ENCODE measurements around the gene UACA. TPM values are rescaled to one million over a fixed set of nuclear protein-coding genes. Genes with fewer than 3 reads are reported as not detected.

The UACA gene
- total RNA-seq, 4 donors from 2014 or later: 35.9 to 78.9 (median 50.5) TPM

- no peak overlapping the region for H3K27ac ChIP-seq
- no peak for ATAC-seq
These were observed 112.6 kb downstream of the UACA start for GRCh38 chr15:70650567-70651302.

DNA sequence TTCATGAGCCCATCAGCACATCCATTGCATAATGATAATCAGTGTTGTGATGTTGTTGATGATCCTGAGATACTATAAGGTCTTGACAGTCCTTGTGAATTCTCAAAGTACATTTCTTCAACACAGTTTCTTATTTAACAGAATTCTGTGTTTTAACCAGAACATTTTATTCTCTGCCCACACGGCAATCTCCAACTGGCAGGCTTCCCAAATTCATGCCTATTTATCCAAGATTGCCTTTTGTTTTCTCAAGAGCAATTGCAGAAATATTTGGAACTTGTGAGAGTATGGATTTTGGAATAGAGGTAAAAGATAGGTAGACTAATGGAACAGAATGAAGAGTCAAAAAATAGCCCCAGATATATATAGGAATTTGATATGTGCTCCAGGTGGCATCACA is 116.0 kb downstream of the UACA start:
- Histone ChIP-seq H3K4me1 (no peaks in the 10 kb centered on the region), H3K27ac (no peak overlapping the region), H3K9me3 (no peaks in the 10 kb centered on the region), H3K4me3 (no peak overlapping the region), H3K27me3 (no peaks in the 10 kb centered on the region), H3K36me3 (no peaks in the 10 kb centered on the region)
- 60 to 71% methylated on average over 1 of the region's 1 CpG for WGBS, 2 donors (ENCODE audit: low coverage in 1 of 2)
- TF ChIP-seq EP300 (IDR thresholded peaks at IDR 0.05) (no peak), POLR2AphosphoS5 (IDR thresholded peaks at IDR 0.05) (no peak), CTCF (IDR thresholded peaks at IDR 0.05) (no peak), POLR2A (IDR thresholded peaks at IDR 0.05) (no peak)
- no peak for ATAC-seq

More at GRCh38 chr15:70650567-70651302, 112.6 kb downstream of the UACA start:
- WGBS, 2 donors (ENCODE audit: low coverage in 1 of 2): 86 to 88% methylated on average over 9 to 10 of the region's 10 CpGs
- H3K9me3 ChIP-seq: no peaks in the 10 kb centered on the region
- no peaks in the 10 kb centered on the region for H3K4me1 ChIP-seq
- no peaks in the 10 kb centered on the region for H3K27me3 ChIP-seq
- peaks cover 0 to 20% of the 10 kb centered on the region in 2 donors for H3K36me3 ChIP-seq
- no peak overlapping the region for H3K4me3 ChIP-seq
- TF ChIP-seq POLR2A (IDR thresholded peaks at IDR 0.05) (no peak), POLR2AphosphoS5 (IDR thresholded peaks at IDR 0.05) (no peak), EP300 (IDR thresholded peaks at IDR 0.05) (no peak), CTCF (IDR thresholded peaks at IDR 0.05) (no peak)

DNA sequence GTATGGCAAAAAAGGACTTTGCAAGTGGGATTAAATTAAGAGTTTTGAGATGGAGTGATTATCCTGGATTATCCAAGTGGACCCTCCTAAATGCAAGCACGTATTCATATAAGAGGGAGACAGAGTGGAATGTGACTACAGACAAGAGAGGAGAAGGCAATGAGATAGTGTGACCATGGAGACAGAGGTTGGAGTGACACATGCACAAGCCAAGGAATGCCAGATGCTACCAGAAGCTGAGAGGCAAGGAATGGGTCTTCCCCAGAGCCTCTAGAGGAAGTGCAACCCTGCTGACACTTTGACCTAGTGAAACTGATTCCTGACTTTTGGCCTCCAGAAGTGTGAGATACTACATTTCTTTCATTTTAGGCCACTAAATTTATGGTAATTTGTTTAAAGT is 117.2 kb downstream of the UACA start:
- no peak for ATAC-seq
- TF ChIP-seq POLR2A (IDR thresholded peaks at IDR 0.05) (no peak), EP300 (IDR thresholded peaks at IDR 0.05) (no peak), CTCF (IDR thresholded peaks at IDR 0.05) (no peak), POLR2AphosphoS5 (IDR thresholded peaks at IDR 0.05) (no peak)

GRCh38 chr15:70643783-70644125 is 119.6 kb downstream of the UACA start:
- WGBS, 2 donors (ENCODE audit: low coverage in 1 of 2): 63% methylated on average over 1 of the region's 1 CpG; no CpG with 5 or more reads in 1 of the 2 donors
- no peaks in the 10 kb centered on the region for H3K9me3 ChIP-seq
- ATAC-seq: no peak
- H3K4me3 ChIP-seq: no peak overlapping the region
- TF ChIP-seq CTCF (IDR thresholded peaks at IDR 0.05) (no peak), POLR2AphosphoS5 (IDR thresholded peaks at IDR 0.05) (no peak)
- H3K4me1 ChIP-seq: no peaks in the 10 kb centered on the region
- no peaks in the 10 kb centered on the region for H3K27me3 ChIP-seq
- no peak overlapping the region for H3K27ac ChIP-seq
- H3K36me3 ChIP-seq: no peaks in the 10 kb centered on the region

More for the DNA sequence above, 117.2 kb downstream of the UACA start:
- no peaks in the 10 kb centered on the region for H3K9me3 ChIP-seq
- no peaks in the 10 kb centered on the region for H3K4me1 ChIP-seq
- no peak overlapping the region for H3K4me3 ChIP-seq
- H3K27ac ChIP-seq: no peak overlapping the region
- 85 to 88% methylated on average over 1 of the region's 1 CpG for WGBS, 2 donors (ENCODE audit: low coverage in 1 of 2)
- no peaks in the 10 kb centered on the region for H3K27me3 ChIP-seq
- no peaks in the 10 kb centered on the region for H3K36me3 ChIP-seq

DNA sequence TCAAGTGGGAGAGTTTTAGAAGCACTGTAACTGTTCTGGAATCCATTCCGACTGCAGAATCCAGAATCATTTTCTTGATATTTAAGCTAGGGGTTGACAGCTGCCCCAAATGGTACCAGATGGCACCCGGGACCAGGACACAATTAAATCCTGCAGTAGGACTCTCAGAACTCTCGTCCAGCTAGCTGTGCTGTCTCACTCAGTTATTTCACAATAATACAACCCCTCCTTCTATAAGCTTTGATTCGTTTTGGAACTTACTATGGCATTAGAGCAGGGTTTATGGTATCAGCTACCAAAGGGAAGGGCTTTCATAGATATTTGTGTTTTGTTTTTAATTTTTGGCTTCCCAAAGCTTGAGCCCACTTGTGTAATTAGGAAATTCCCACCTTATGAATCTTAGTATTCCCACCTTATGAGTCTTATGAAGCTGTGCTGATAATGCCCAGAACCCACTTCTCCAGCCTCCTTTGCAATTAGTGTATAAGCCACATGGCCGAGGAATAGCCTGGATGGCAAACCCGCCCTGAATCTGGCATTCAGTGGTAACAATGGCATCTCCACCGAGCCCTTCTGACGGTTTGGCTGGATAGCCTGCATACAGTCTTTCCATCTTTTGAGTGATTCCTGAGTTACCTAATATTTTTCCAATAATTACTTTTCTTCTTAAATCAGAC is 120.1 kb downstream of the UACA start:
- no peaks in the 10 kb centered on the region for H3K9me3 ChIP-seq
- H3K36me3 ChIP-seq: no peaks in the 10 kb centered on the region
- H3K4me3 ChIP-seq: no peak overlapping the region
- TF ChIP-seq EP300 (IDR thresholded peaks at IDR 0.05) (no peak), CTCF (IDR thresholded peaks at IDR 0.05) (no peak), POLR2A (IDR thresholded peaks at IDR 0.05) (no peak), POLR2AphosphoS5 (IDR thresholded peaks at IDR 0.05) (no peak)
- ATAC-seq: no peak
- H3K27ac ChIP-seq: no peak overlapping the region
- H3K4me1 ChIP-seq: no peaks in the 10 kb centered on the region
- no peaks in the 10 kb centered on the region for H3K27me3 ChIP-seq
- WGBS, 2 donors (ENCODE audit: low coverage in 1 of 2): 75 to 79% methylated on average over 3 to 8 of the region's 8 CpGs
